HepG2 (cell line): ENCODE results near the gene RSPH9.

Experiments
- ATF3 ChIP-seq: sonication (generic); formaldehyde crosslinking; IDR thresholded peaks from 2 replicates; pipeline ENCODE4 v1.4.0; 2020; ENCODE audit warnings: missing genetic modification reagents
- CTCF ChIP-seq: sonication (generic); formaldehyde crosslinking; IDR thresholded peaks from 2 replicates; pipeline ENCODE4 v1.5.0; 2020; ENCODE audit warnings: mild to moderate bottlenecking, missing genetic modification reagents, moderate library complexity
- FOXK1 ChIP-seq: sonication (generic); formaldehyde crosslinking; IDR thresholded peaks from 2 replicates; pipeline ENCODE4 v1.4.0; 2020; ENCODE audit warnings: low read depth, missing genetic modification reagents, borderline replicate concordance
- JUND ChIP-seq: sonication (generic); formaldehyde crosslinking; IDR thresholded peaks from 2 replicates; pipeline ENCODE4 v1.8.0; 2022; ENCODE audit warnings: mild to moderate bottlenecking, missing genetic modification reagents
- KDM1A ChIP-seq: IDR thresholded peaks from 2 replicates; pipeline ENCODE4 v1.6.1; 2016; ENCODE audit warnings: missing compliant biosample characterization
- RBFOX2 ChIP-seq: fragments of 200-400 bp; formaldehyde crosslinking; IDR thresholded peaks from 2 replicates; pipeline ENCODE4 v1.6.1; 2017; ENCODE audit warnings: low read depth, mild to moderate bottlenecking, low read length
- RXRA ChIP-seq: sonication (generic); formaldehyde crosslinking; IDR thresholded peaks from 2 replicates; pipeline ENCODE4 v1.5.1; 2020; ENCODE audit warnings: missing genetic modification reagents
- SAP130 ChIP-seq: IDR thresholded peaks from 2 replicates; pipeline ENCODE4 v1.6.1; 2016; ENCODE audit warnings: low read depth
- SIN3A ChIP-seq: IDR thresholded peaks from 2 replicates; pipeline ENCODE4 v1.6.1; 2011; ENCODE audit warnings: low read depth, mild to moderate bottlenecking, control low read depth, low read length, borderline replicate concordance
- ZNF792 ChIP-seq: IDR thresholded peaks from 2 replicates; pipeline ENCODE4 v1.6.1; 2016

DNA sequence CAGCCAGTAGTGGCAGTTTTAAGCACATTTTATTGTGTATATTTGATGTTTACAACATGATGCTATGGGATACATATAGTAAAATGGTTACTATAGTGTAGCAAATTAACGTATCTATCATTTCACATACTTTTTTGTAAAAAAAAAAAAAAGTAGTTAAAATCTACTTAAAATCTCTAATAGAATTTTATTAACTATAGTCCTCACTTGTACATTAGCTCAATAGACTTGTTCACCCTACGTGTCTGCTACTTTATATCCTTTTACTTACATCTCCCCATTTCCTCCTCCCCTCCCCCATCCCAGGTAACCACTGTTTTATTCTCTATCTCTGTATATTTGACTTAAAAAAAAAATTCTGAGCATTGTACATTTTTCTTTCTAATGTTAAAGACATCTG, 38.8 kb upstream of the RSPH9 start:
- TF ChIP-seq KDM1A (CRISPR knock-in tag) = no peak
- no peak for TF ChIP-seq ATF3 (CRISPR knock-in tag)
- TF ChIP-seq JUND = no peak
- TF ChIP-seq RXRA = no peak
- TF ChIP-seq SAP130 (CRISPR knock-in tag) = no peak
- no peak for TF ChIP-seq ZNF792 (CRISPR knock-in tag)
- no peak for TF ChIP-seq FOXK1 (CRISPR knock-in tag)
- no peak for TF ChIP-seq RBFOX2
- no peak for TF ChIP-seq CTCF
- no peak for TF ChIP-seq SIN3A
